WTC11 (cell line): ENCODE results near the gene BAK1. TPM values are rescaled to one million over a fixed set of nuclear protein-coding genes. Genes with fewer than 3 reads are reported as not detected.

Source experiments
- ATAC-seq: fragments of 200-7000 bp; cut with Tn5 transposase; 2 replicates; pipeline ENCODE4 v1.10.0; 2021; ENCODE audit warnings: mild to moderate bottlenecking, moderate library complexity
- CTCF ChIA-PET: fragments of 300-600 bp; sonication (Branson Sonifier 250); formaldehyde crosslinking; loops from one replicate; lab custom pipeline; 2021; ENCODE audit warnings: antibody characterized with exemption; lab: Charles Lee
- POLR2A ChIA-PET: fragments of 350-600 bp; sonication (Branson Sonifier 250); formaldehyde crosslinking; loops from one replicate; lab custom pipeline; 2021; ENCODE audit warnings: antibody characterized with exemption; lab: Charles Lee
- DNase-seq: peaks from one replicate; pipeline ENCODE4 v3.0.0; 2021; ENCODE audit warnings: low spot score
- H3K27ac Mint-ChIP-seq: 2 replicates; pipeline ENCODE4 v1.8.0; 2021; ENCODE audit warnings: mixed read lengths
- H3K27me3 Mint-ChIP-seq: 2 replicates; pipeline ENCODE4 v1.8.0; 2021; ENCODE audit warnings: low read depth, mild to moderate bottlenecking, moderate library complexity, mixed read lengths
- H3K36me3 Mint-ChIP-seq: 2 replicates; pipeline ENCODE4 v1.8.0; 2021; ENCODE audit warnings: mixed read lengths
- H3K4me1 Mint-ChIP-seq: 2 replicates; pipeline ENCODE4 v1.8.0; 2022; ENCODE audit warnings: mixed read lengths
- H3K4me3 Mint-ChIP-seq: 2 replicates; pipeline ENCODE4 v1.8.0; 2021; ENCODE audit warnings: mild to moderate bottlenecking, moderate library complexity, mixed read lengths
- H3K9me3 Mint-ChIP-seq: 2 replicates; pipeline ENCODE4 v1.8.0; 2021; ENCODE audit warnings: mixed read lengths
- ARID4B ChIP-seq: sonication (generic); formaldehyde crosslinking; IDR thresholded peaks from 2 replicates; pipeline ENCODE4 v1.8.0; 2023; ENCODE audit warnings: missing genetic modification reagents, mild to moderate bottlenecking, borderline replicate concordance
- E2F1 ChIP-seq: sonication (generic); formaldehyde crosslinking; IDR thresholded peaks from 2 replicates; pipeline ENCODE4 v1.8.0; 2022; ENCODE audit warnings: mild to moderate bottlenecking, missing genetic modification reagents
- E2F4 ChIP-seq: sonication (generic); formaldehyde crosslinking; IDR thresholded peaks from 2 replicates; pipeline ENCODE4 v1.8.1; 2022; ENCODE audit warnings: low read depth, mild to moderate bottlenecking, moderate library complexity, missing genetic modification reagents, borderline replicate concordance
- FOXJ3 ChIP-seq: sonication (generic); formaldehyde crosslinking; IDR thresholded peaks from 2 replicates; pipeline ENCODE4 v1.9.0; 2021; ENCODE audit warnings: missing genetic modification reagents, mild to moderate bottlenecking, borderline replicate concordance
- GABPB1 ChIP-seq: sonication (generic); formaldehyde crosslinking; IDR thresholded peaks from 2 replicates; pipeline ENCODE4 v1.8.1; 2023; ENCODE audit warnings: mild to moderate bottlenecking, missing genetic modification reagents
- HMGA2 ChIP-seq: fragments of 250-450 bp; sonication (Bioruptor Pico); IDR thresholded peaks from 2 replicates; pipeline ENCODE4 v1.4.0; 2021; ENCODE audit warnings: mild to moderate bottlenecking, moderate library complexity
- IRF2 ChIP-seq: sonication (generic); formaldehyde crosslinking; IDR thresholded peaks from 2 replicates; pipeline ENCODE4 v1.8.0; 2022; ENCODE audit warnings: low read depth, missing genetic modification reagents, borderline replicate concordance
- MAX ChIP-seq: sonication (generic); formaldehyde crosslinking; IDR thresholded peaks from 2 replicates; pipeline ENCODE4 v1.8.0; 2022; ENCODE audit warnings: mild to moderate bottlenecking, missing genetic modification reagents
- NFATC4 ChIP-seq: fragments of 250-450 bp; sonication (Bioruptor Pico); IDR thresholded peaks from 2 replicates; pipeline ENCODE4 v1.9.0; 2021; ENCODE audit warnings: mild to moderate bottlenecking
- PRRX2 ChIP-seq: fragments of 250-450 bp; sonication (Bioruptor Pico); IDR thresholded peaks from 2 replicates; pipeline ENCODE4 v1.8.0; 2021; ENCODE audit warnings: mild to moderate bottlenecking
- ZNF232 ChIP-seq: sonication (generic); formaldehyde crosslinking; IDR thresholded peaks from 2 replicates; pipeline ENCODE4 v1.8.0; 2022; ENCODE audit warnings: mild to moderate bottlenecking, missing genetic modification reagents
- ZNF423 ChIP-seq: fragments of 250-450 bp; sonication (Bioruptor Pico); IDR thresholded peaks from 2 replicates; pipeline ENCODE4 v2.1.2; 2022; ENCODE audit warnings: mild to moderate bottlenecking, moderate library complexity
- ZNF671 ChIP-seq: fragments of 250-450 bp; sonication (Bioruptor Pico); IDR thresholded peaks from 2 replicates; pipeline ENCODE4 v1.8.0; 2021; ENCODE audit warnings: mild to moderate bottlenecking
- total RNA-seq: library from RNA; stranded (reverse); gene quantifications from 3 replicates; pipeline ENCODE4 v1.2.3, GENCODE V29; 2021
- TF ChIP-seq, protein P1 (sequence below): fragments of 250-450 bp; sonication (Bioruptor Pico); IDR thresholded peaks from 2 replicates; pipeline ENCODE4 v1.9.0; 2021; ENCODE audit warnings: mild to moderate bottlenecking, borderline replicate concordance
- TF ChIP-seq, protein P2 (sequence below): sonication (generic); formaldehyde crosslinking; IDR thresholded peaks from 2 replicates; pipeline ENCODE4 v1.8.1; 2023; ENCODE audit warnings: mild to moderate bottlenecking, missing genetic modification reagents, moderate library complexity

Gene BAK1
- total RNA-seq, 1 experiment from 2014 or later: 40.5 TPM

DNA sequence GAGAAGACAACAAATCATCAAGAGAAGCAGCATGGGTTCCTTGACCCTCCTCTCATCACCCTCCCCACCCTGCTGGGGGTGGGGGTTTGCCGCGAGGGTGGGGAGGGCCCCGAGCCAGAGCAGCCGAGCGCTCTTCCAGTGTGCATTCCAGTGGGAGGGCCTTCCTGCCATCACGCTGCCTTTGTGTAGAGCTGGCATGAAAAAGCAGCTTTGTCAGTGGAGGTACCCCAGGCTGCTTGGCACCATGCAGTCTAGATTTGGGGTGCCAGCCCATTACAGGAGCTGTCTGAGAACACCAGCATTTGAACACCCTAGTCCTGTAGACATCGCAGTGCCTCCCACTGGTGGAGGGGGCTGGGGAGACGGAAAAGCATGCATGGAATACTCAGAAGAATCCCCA, 12.2 kb downstream of the BAK1 start (continued):
- TF ChIP-seq, protein P1, sequence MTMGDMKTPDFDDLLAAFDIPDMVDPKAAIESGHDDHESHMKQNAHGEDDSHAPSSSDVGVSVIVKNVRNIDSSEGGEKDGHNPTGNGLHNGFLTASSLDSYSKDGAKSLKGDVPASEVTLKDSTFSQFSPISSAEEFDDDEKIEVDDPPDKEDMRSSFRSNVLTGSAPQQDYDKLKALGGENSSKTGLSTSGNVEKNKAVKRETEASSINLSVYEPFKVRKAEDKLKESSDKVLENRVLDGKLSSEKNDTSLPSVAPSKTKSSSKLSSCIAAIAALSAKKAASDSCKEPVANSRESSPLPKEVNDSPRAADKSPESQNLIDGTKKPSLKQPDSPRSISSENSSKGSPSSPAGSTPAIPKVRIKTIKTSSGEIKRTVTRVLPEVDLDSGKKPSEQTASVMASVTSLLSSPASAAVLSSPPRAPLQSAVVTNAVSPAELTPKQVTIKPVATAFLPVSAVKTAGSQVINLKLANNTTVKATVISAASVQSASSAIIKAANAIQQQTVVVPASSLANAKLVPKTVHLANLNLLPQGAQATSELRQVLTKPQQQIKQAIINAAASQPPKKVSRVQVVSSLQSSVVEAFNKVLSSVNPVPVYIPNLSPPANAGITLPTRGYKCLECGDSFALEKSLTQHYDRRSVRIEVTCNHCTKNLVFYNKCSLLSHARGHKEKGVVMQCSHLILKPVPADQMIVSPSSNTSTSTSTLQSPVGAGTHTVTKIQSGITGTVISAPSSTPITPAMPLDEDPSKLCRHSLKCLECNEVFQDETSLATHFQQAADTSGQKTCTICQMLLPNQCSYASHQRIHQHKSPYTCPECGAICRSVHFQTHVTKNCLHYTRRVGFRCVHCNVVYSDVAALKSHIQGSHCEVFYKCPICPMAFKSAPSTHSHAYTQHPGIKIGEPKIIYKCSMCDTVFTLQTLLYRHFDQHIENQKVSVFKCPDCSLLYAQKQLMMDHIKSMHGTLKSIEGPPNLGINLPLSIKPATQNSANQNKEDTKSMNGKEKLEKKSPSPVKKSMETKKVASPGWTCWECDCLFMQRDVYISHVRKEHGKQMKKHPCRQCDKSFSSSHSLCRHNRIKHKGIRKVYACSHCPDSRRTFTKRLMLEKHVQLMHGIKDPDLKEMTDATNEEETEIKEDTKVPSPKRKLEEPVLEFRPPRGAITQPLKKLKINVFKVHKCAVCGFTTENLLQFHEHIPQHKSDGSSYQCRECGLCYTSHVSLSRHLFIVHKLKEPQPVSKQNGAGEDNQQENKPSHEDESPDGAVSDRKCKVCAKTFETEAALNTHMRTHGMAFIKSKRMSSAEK: no peak
- TF ChIP-seq, protein P2, sequence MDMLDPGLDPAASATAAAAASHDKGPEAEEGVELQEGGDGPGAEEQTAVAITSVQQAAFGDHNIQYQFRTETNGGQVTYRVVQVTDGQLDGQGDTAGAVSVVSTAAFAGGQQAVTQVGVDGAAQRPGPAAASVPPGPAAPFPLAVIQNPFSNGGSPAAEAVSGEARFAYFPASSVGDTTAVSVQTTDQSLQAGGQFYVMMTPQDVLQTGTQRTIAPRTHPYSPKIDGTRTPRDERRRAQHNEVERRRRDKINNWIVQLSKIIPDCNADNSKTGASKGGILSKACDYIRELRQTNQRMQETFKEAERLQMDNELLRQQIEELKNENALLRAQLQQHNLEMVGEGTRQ (CRISPR knock-in tag): no peak
- TF ChIP-seq ZNF671 (CRISPR knock-in tag) (no peak), E2F4 (no peak), FOXJ3 (CRISPR knock-in tag) (no peak), HMGA2 (CRISPR knock-in tag) (no peak), IRF2 (no peak), ZNF232 (CRISPR knock-in tag) (no peak)

DNA sequence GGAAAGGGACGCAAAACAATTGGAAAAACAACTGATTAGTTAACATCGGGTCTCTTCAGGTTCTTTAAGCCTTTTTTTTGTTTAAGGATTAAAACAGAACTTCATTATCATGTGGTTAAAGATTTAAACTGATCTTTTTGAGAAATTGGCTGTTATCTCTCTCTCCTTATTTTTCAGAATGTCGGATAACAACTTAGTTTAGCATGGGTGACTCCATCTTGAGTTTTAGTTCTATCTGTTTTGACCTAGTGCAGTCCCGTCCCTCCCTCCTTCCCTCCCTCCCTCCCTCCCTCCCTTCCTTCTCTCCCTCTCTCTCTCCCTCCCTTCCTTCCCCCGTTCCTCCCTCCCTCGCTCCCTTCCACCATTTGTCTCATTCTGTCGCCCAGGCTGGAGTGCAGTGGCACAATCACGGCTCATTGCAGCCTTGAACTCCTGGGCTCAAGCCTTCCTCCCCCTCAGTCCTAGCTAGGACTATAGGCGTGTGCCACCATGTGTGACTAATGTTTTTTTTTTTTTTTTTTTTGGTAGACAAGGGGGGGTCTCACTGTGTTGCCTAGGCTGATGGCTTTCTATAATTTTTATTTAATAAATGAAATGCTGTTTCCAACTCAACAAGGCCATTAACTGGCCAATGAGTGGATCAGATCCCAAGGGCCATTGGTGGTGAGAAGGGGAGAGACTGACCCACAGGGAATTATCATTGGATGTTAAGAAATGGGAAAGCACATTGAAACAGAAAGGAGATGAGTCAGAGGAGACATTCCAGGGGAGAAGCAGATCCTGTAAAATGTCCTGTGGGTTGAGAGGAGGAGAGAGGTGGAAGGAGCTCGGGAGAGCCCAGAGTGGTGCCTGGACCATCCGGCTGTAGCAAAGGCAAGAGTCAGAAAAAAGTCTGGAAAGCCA, 13.6 kb downstream of the BAK1 start:
- TF ChIP-seq NFATC4 (no peak), GABPB1 (CRISPR knock-in tag) (no peak), HMGA2 (CRISPR knock-in tag) (no peak), IRF2 (no peak), MAX (CRISPR knock-in tag) (no peak), PRRX2 (CRISPR knock-in tag) (no peak), ZNF423 (CRISPR knock-in tag) (no peak), FOXJ3 (CRISPR knock-in tag) (no peak)
- TF ChIP-seq, protein P2 (CRISPR knock-in tag): no peak
- no peaks in the 10 kb centered on the region for H3K36me3 Mint-ChIP-seq
- H3K9me3 Mint-ChIP-seq: no peaks in the 10 kb centered on the region
- H3K27me3 Mint-ChIP-seq: peaks cover 3% of the 10 kb centered on the region; the same call in 1 of the 2 replicates
- peaks cover 5% of the 10 kb centered on the region for H3K4me1 Mint-ChIP-seq
- no peak overlapping the region for H3K4me3 Mint-ChIP-seq
- POLR2A ChIA-PET: no interaction called here
- no peak overlapping the region for H3K27ac Mint-ChIP-seq
- CTCF ChIA-PET: interaction anchor here (1.5 kb wide), 1 partner anchor 13 kb away, joined by 5 read pairs; the partner anchor contains the start of gene BAK1
- ATAC-seq (no peak), DNase-seq (no peak)

GRCh38 chr6:33558801-33559200, 21.3 kb downstream of the BAK1 start:
- Mint-ChIP-seq H3K27me3 (peaks cover 6% of the 10 kb centered on the region; the same call in 1 of the 2 replicates), H3K27ac (no peak overlapping the region), H3K4me3 (no peak overlapping the region), H3K4me1 (no peaks in the 10 kb centered on the region), H3K36me3 (peaks cover 5% of the 10 kb centered on the region; the same call in 1 of the 2 replicates), H3K9me3 (peaks cover 11% of the 10 kb centered on the region)
- CTCF ChIA-PET: no interaction called here
- DNase-seq (no peak), ATAC-seq (no peak)
- POLR2A ChIA-PET: no interaction called here
- TF ChIP-seq ARID4B (CRISPR knock-in tag) (no peak), E2F1 (CRISPR knock-in tag) (no peak)
